T1000 (cell line): ENCODE measurements around the gene PIGW.
"Not testable (repeated sequence)": the region's sequence is repeated elsewhere in the genome, so short reads cannot be mapped to it uniquely, and the experiment has no call there.

Experiments
- DNase-seq: peaks from one replicate; lab custom pipeline; 2025; ENCODE audit warnings: mixed read lengths; lab: John Stamatoyannopoulos, UW

The PIGW gene

DNA sequence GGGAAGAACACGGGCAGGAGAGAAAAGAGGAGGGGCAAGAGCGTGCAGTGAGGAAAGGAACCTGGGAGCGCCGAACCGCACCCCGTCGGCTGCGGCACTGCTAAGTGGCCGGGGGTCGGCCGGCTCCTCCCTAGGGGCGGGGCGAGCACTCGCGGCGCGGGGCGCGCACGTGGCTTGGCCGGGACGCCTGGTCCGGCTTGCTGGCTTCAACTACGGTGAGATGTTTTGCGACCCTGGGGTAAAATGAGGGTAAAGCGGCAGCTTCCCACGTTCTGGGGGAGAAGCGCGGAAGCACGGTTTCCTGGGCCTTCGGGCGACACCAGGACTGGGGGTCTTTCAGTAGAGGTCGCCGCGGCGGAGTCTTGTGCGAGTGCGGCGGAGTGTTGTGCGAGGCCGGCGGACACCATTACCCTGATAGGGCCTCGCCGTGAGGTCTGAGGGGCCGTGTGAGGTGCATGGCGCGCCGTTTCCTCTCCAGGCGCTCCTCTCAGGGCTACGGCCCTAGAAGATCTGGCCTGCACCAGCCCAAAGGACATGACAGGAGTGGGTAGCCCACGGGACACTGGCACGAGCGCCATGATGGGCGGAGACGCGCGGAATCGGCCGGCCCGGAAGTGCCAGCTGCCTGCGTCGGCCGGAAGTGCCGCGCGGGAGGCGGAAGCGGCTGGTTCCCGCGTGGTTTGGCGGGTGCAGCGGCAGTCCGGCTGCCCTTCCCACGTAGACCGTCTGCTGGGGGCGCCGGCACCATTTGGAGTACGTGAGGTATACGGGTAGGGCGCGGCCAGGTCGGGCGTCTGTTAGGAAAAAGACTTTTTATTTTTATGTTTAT, at the start of gene PIGW, which contains the start of gene MYO19:
Gene PIGW (plus strand): TSS at position 148 of the 829 bp plus-strand sequence. CDS start 2,115 bp downstream, outside the sequence.
Gene MYO19 (minus strand): TSS at position 29 of the 829 bp plus-strand sequence. CDS start 2,330 bp downstream, outside the sequence.
- DNase-seq = peak; percentile 80

DNA sequence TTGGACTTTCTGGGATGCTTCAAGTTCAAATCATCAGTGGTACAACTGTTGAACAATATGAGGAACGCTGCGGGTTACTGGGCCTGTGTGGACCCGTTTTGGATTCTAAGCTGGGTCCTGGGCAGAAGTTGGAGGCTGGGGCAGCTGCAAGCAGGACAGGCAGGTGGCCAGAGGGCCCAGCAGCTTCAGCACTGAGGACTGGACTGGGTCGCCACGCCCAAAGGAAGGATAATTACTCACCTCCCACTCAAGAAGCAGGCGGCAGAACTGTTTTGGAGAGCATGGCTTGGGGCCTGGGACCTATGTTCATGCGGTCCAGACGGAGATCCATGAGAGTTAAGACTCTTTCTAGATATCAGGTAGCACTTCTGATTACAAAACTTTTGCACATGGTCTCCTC, 49.8 kb upstream of the PIGW start:
- no peak for DNase-seq

DNA sequence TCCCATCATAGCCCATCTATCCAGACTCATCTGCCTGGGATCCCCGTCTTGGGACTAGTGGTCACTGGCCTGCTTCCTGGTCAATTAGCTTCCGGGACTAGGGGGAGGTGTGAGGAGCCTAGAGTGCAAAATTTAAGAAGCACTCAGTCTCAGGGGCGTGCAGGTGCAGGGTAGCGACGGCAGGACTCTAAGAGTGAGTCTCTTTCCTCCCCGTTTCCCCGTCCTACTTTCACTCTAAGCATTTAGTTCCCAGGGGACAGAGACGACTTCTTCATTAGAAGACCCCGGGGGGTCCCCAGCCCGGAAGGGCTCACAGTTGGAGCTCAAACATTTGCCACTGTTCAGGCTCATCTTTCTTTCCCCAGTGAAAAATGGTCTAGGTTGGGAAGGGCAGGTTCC, 49.0 kb upstream of the PIGW start:
- no peak for DNase-seq

DNA sequence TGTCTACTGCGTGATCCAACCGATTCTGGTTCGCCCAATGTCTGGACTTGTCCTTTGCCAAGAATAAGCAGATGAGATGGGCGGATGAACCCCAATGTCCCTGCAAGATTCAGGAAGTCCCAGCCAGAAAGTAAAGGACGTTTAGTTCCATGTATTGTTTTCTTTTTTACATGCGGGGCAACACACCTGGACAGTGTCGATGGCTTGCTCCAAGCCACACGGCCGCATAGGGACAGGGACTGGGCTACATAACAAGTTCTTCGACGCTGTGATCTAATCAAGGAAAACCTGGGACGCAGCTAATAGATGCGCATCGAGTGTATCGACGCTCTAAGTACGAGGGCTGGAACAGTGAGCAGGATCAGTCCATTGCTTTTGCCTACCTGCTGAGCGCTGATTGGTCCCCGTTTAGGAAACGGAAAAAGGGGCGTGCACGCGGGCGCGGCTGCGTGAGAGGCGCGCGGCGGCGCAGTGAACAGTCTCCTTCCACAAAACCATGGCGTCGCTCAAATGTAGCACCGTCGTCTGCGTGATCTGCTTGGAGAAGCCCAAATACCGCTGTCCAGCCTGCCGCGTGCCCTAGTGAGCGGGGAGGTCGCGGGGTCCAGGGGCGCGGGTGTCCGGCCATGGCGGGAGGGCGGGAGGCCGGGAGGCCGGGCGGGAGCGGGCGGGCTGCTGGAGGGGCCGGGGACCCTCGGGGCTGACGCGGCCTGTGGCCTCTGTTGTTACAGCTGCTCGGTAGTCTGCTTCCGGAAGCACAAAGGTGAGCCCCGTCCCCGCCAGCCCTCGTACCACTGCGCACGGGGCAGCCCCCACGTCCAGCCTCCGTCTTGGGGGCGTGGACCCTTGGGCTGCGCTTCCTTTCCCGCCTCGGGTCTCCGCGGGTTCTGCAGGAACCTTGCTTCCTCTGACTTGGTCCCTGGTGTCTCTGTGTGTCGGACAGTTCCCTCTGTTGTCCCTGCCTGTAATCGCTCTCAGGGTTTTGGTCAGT, 48.3 kb upstream of the PIGW start, which contains the start of gene ZNHIT3:
Gene ZNHIT3 (plus strand): TSS at position 478 of the 991 bp plus-strand sequence. CDS start 19 bp downstream, at position 497.
- peak; percentile 80 for DNase-seq

GRCh38 chr17:36493956-36494355, 40.8 kb upstream of the PIGW start:
- no peak for DNase-seq

DNA sequence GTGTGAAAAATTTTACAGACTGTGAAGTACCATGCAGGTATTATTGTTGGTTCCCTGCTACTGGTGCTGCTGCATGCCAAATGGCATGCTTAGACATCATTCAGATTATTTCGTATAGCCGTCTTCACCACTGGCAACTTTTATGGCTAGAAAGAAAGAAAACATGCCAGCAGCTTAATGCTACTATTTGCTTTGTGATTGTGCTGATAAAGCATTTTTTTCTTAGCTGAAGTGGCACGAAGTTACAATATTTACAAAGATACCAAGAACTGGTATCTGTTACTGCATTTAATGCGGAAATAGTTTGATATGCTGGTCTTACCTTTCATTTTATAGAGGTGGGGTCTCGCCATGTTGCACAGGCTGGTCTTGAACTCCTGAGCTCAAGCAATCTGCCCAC, 40.1 kb upstream of the PIGW start:
- DNase-seq = no peak

- no peak for DNase-seq
These were observed 39.7 kb upstream of the PIGW start for GRCh38 chr17:36495076-36495578.

DNA sequence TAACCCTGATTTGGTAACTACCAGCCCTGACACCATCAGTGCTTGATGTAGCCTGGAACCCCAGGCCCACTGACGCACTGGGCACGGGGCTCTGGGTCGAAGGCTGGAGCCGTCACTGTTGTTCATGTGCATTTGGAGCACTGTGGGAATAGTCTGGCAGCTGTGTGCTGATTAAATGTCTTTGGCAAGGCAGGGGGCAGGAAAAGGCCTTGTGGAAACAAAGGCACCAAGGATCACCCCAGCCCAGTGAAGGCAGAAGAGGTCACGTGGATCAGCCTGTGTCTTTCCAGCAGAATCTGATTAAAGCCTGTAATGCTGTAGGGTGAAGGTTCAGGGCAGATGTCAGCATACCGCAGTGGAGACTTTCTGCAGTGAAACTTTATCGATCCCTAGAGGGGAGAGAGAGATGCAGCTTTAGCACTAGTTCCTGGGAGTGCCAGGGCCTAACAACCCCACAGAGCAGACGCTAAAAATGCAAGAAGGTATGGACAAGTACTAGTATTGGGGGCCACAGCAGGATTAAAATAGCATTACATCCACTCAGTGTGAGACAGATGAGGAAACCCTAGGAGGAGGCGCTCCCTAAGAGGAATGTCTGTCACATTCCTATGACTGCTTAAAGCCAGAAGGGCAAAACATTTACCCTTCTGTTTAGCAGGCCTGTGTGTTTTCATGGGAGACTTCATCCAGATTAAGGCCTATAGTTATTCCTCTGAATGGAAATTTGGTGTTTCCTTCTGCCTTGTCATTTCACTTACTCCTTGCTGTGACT, 38.6 kb upstream of the PIGW start:
- no peak for DNase-seq

GRCh38 chr17:36498155-36498554, 36.6 kb upstream of the PIGW start:
- DNase-seq = no peak

DNA sequence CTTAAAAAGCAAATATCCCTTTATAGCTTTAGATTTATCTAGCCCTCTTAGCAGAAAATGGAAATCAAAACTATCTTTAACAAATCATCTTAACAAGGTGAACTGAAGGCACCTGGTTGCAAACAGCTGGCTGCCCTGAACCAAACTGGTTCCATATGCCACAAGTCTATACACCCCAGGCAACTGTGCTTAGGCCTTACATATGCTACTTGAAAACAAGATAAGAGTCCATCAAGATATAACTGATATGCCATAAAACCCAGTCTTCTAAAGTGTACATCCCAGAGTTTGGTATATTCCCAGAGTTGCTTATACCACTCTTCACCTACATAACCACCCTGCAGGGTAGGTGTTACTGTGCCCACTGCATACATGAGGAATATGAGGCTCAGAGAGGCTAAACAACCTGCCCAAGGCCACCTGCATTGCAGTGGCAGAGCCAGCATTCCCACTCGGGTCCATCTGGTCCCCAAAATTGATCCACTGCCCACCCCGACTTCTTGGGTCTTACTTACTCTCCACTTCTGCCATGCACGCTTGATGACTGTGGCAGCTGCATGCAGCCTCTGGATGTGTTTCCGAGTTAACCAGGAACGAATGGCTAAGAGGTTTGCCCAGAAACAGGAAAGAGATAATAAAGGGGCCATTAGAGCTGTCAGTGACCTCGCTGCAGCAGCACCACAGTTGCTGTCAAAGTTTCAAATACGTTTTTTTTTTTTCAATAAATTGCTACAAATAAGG, 36.1 kb upstream of the PIGW start:
- no peak for DNase-seq

DNA sequence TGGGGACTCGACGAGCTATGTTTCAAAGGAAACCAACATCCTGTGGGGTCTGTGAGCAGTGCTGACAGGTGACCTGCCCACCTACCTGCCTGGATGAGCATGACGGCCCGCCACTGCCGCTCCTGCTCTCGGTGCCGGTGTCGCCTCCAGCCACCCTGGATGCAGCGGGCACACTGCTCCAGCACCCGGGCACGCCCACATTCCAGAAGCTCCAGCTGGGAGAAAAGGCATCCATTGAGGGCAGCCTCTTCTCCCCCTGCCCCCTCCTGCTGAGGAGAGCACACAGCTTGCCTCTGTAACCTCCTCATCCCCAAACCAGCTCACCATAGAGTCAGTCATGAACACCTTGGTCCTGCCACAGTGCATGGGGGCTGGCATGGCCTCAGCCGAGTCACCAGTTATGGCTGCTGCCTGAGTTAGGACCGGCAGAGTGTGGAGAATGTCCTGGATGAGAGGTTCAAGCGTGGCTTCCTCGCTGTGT, 34.0 kb upstream of the PIGW start:
- DNase-seq = no peak

DNA sequence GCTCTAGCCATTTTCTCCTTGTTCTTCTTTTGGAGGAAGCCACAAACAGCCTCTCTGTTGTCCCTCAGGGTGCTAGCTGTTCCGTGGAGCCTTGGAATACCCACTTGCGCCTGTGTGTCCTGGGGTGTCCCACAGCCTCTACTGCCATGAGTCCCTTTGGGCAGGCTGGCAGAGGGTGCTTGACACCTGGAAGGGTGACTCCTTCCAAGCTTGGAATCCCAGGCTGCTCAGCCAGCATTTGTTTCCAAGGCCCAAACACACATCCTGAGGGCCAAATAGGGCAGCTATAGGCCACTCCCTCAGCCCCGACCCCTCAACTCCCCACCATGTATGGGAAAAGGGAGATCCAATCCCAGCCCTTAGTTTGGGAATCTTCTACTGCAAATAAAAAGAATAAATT, 33.4 kb upstream of the PIGW start:
- no peak for DNase-seq

- DNase-seq = no peak
These were observed 32.8 kb upstream of the PIGW start for GRCh38 chr17:36501963-36502362.

- no peak for DNase-seq
These were observed 31.2 kb upstream of the PIGW start for GRCh38 chr17:36503456-36504155.

- DNase-seq = no peak
These were observed 30.6 kb upstream of the PIGW start for GRCh38 chr17:36504156-36504545.

DNA sequence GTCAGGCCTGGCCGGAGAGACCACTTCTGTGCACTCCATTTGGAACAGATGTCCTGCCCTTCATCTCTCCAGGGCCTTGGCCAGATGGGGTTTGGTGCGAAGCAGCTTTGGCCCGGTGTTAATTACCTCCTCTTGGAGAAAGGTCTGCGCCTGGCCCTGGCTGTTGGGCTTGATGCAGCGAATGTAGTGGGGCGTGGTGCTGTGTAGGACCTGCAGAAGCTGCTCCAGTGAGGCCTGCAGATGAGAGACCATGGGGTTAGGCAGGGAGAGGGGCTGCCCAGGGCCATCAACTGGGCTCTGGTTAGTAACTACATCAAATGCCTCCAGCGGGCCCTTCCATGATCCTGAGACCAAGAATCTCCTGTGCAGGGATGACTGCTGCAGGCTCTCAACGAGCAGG, 29.6 kb upstream of the PIGW start:
- no peak for DNase-seq

GRCh38 chr17:36506249-36506826, 28.4 kb upstream of the PIGW start:
- no peak for DNase-seq

- DNase-seq = no peak
These were observed 28.0 kb upstream of the PIGW start for GRCh38 chr17:36506831-36507230.

DNA sequence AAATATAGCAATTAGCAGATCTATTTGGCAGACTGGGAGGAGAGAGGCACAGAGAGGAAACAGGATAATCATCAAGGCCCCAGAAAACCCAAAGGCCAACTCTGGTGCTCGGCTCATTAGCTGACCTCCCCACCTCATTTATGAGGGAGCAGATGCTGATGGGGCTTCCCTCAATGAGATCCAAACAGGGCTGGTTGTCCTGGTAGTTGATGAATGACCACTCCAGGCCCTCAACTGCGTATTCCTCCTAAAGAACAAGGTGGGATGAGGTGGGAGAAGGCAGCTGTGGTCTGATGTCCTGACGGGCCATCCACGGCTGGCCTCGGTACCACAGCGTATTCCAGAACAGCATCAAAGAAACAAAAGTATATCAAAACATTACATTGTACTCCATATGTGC, 27.5 kb upstream of the PIGW start:
- no peak for DNase-seq

DNA sequence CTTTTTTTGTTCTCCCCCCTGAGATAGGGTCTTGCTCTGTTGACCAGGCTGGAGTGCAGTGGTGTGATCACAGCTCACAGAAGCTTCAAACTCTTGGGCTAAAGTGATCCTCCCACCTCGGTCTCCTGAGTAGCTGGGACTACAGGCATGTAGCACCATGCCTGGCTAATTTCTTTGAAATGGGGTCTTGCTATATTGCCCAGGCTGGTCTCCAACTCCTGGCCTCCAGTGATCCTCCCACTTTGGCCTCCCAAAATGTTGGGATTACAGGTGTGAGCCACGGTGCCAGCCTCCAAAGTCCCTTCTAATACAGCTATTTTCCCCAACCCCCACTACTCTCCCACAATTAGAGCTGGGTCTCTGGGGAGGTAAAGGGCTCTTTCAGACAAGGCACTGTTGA, 26.3 kb upstream of the PIGW start:
- not testable (repeated sequence) for DNase-seq
